Tibial artery (tissue), 4 donors: Measurements from ENCODE around the gene LRP2BP.

Source experiments
- DNase-seq, 2 donors: peaks; one replicate each; pipeline ENCODE4 v3.0.0-alpha.2; 2019
- H3K27ac ChIP-seq, 2 donors: fragments of 200-600 bp; sonication (generic) in 1 of 2; 1 replicate in 1 of 2; 2 replicates in 1 of 2; pipeline ENCODE4 v1.5.1; 2018 to 2019; ENCODE audit warnings: mild to moderate bottlenecking in 1 of 2
- H3K27me3 ChIP-seq, 2 donors: fragments of 200-600 bp; sonication (generic) in 1 of 2; one replicate each; pipeline versions ENCODE4 v1.5.1 to v1.6.0; 2016 to 2019
- H3K36me3 ChIP-seq, 3 donors: fragments of 200-600 bp; sonication (generic) in 2 of 3; one replicate each; pipeline ENCODE4 v1.5.1; 2016 to 2019; ENCODE audit warnings: mild to moderate bottlenecking in 2 of 3
- H3K4me1 ChIP-seq, 4 donors: fragments of 200-600 bp; sonication (generic) in 2 of 4; 1 replicate in 3 of 4; 2 replicates in 1 of 4; pipeline ENCODE4 v1.5.1; 2016 to 2019
- H3K4me3 ChIP-seq, 2 donors: fragments of 200-600 bp; sonication (generic) in 1 of 2; 1 replicate in 1 of 2; 2 replicates in 1 of 2; pipeline ENCODE4 v1.5.1; 2018 to 2019; ENCODE audit warnings: mild to moderate bottlenecking in 2 of 2
- H3K9me3 ChIP-seq, 3 donors: fragments of 200-600 bp; sonication (generic) in 1 of 3; one replicate each; pipeline ENCODE4 v1.5.1; 2016 to 2019
- CTCF ChIP-seq, 2 experiments: fragments of 200-600 bp in 1 of 2; fragments of 450-650 bp in 1 of 2; IDR thresholded peaks; one replicate each; pipeline ENCODE4 v1.5.1; 2017 to 2019; ENCODE audit warnings: antibody characterized with exemption in 2 of 2, mild to moderate bottlenecking in 1 of 2, moderate library complexity in 1 of 2
- intact Hi-C: fragments of 100-400 bp; cut with DNase I; formaldehyde crosslinking; loops from one replicate; pipeline ENCODE4 v1.15.0; 2023; ENCODE audit warnings: low total_unique reads

Gene LRP2BP

GRCh38 chr4:185379326-185380295, 16.1 kb downstream of the LRP2BP start:
- H3K36me3 ChIP-seq, result no peaks in the 10 kb centered on the region
- no peak for TF ChIP-seq CTCF (IDR thresholded peaks at IDR 0.05)
- intact Hi-C loops, result loop anchor here (10.0 kb wide), 1 partner anchor 155 kb away; no protein-coding TSS in a partner anchor
- no peak overlapping the region for H3K4me3 ChIP-seq
- H3K9me3 ChIP-seq, result no peaks in the 10 kb centered on the region
- peaks cover 0 to 3% (median 1%) of the 10 kb centered on the region in 4 donors for H3K4me1 ChIP-seq
- DNase-seq, result no peak
- no peaks in the 10 kb centered on the region for H3K27me3 ChIP-seq
- no peak overlapping the region for H3K27ac ChIP-seq

GRCh38 chr4:185378264-185378663, 17.5 kb downstream of the LRP2BP start:
- Histone ChIP-seq H3K9me3 (no peaks in the 10 kb centered on the region), H3K4me3 (no peak overlapping the region), H3K36me3 (peaks cover under 1 to 5% (median 1%) of the 10 kb centered on the region in 3 donors), H3K4me1 (peaks cover 0 to 2% (median 0%) of the 10 kb centered on the region in 4 donors), H3K27me3 (no peaks in the 10 kb centered on the region), H3K27ac (no peak overlapping the region)
- TF ChIP-seq CTCF (IDR thresholded peaks at IDR 0.05), result no peak
- intact Hi-C loops, result loop anchor here (10.0 kb wide), 1 partner anchor 153 kb away; no protein-coding TSS in a partner anchor
- no peak for DNase-seq

- intact Hi-C loops, result loop anchor here (10.0 kb wide), 1 partner anchor 150 kb away; no protein-coding TSS in a partner anchor
- H3K9me3 ChIP-seq, result no peaks in the 10 kb centered on the region
- no peaks in the 10 kb centered on the region for H3K4me1 ChIP-seq
- no peak overlapping the region for H3K4me3 ChIP-seq
- no peak overlapping the region for H3K27ac ChIP-seq
- H3K27me3 ChIP-seq, result no peaks in the 10 kb centered on the region
- peaks cover 18 to 32% (median 23%) of the 10 kb centered on the region in 3 donors for H3K36me3 ChIP-seq
- no peak for TF ChIP-seq CTCF (IDR thresholded peaks at IDR 0.05)
- no peak for DNase-seq
These were observed 21.2 kb downstream of the LRP2BP start for GRCh38 chr4:185374573-185374972.

- TF ChIP-seq CTCF (IDR thresholded peaks at IDR 0.05), result no peak
- intact Hi-C loops, result loop anchor here (10.0 kb wide), 1 partner anchor 149 kb away; no protein-coding TSS in a partner anchor
- Histone ChIP-seq H3K4me1 (no peaks in the 10 kb centered on the region), H3K4me3 (no peak overlapping the region), H3K36me3 (peaks cover 18 to 33% (median 23%) of the 10 kb centered on the region in 3 donors), H3K27ac (no peak overlapping the region), H3K9me3 (no peaks in the 10 kb centered on the region), H3K27me3 (no peaks in the 10 kb centered on the region)
- DNase-seq, result no peak
These were observed 21.7 kb downstream of the LRP2BP start for GRCh38 chr4:185374027-185374426.

- no peak for TF ChIP-seq CTCF (IDR thresholded peaks at IDR 0.05)
- H3K9me3 ChIP-seq, result no peaks in the 10 kb centered on the region
- intact Hi-C loops, result loop anchor here (10.0 kb wide), 1 partner anchor 147 kb away; no protein-coding TSS in a partner anchor
- no peaks in the 10 kb centered on the region for H3K27me3 ChIP-seq
- H3K36me3 ChIP-seq, result peaks cover 18 to 39% (median 23%) of the 10 kb centered on the region in 3 donors
- no peak overlapping the region for H3K27ac ChIP-seq
- no peak overlapping the region for H3K4me3 ChIP-seq
- H3K4me1 ChIP-seq, result no peaks in the 10 kb centered on the region
- DNase-seq, result no peak
These were observed 24.0 kb downstream of the LRP2BP start for GRCh38 chr4:185371702-185372101.
